ENCODE data around the gene SAMD11.

DNA sequence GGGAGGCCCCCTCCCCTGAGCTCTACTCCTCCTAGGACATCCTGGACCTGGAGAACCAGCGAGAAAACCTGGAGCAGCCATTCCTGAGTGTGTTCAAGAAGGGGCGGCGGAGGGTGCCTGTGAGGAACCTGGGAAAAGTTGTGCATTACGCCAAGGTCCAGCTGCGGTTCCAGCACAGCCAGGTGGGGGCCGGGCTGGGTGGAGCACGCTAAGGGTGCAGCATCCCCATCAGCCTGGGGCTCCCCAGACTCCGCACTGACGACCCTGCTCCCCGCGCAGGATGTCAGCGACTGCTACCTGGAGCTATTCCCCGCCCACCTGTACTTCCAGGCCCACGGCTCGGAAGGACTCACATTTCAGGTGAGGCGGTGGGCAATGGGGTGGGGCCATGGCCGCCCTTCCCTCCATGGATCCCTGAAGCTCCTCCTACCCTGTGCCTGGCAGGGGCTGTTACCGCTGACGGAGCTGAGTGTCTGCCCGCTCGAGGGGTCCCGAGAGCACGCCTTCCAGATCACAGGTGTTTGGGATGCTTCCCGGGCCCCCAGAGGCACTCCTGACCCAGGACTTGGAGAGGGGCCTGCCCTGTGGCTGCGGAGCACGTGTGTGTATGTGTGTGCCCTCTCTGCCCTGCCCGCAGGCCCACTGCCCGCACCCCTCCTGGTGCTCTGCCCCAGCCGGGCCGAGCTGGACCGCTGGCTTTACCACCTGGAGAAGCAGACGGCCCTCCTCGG, 46.7 kb downstream of the SAMD11 start:
- TF ChIP-seq POLR2AphosphoS5 (IDR thresholded peaks at IDR 0.05) = no peak
- TF ChIP-seq, protein P1, sequence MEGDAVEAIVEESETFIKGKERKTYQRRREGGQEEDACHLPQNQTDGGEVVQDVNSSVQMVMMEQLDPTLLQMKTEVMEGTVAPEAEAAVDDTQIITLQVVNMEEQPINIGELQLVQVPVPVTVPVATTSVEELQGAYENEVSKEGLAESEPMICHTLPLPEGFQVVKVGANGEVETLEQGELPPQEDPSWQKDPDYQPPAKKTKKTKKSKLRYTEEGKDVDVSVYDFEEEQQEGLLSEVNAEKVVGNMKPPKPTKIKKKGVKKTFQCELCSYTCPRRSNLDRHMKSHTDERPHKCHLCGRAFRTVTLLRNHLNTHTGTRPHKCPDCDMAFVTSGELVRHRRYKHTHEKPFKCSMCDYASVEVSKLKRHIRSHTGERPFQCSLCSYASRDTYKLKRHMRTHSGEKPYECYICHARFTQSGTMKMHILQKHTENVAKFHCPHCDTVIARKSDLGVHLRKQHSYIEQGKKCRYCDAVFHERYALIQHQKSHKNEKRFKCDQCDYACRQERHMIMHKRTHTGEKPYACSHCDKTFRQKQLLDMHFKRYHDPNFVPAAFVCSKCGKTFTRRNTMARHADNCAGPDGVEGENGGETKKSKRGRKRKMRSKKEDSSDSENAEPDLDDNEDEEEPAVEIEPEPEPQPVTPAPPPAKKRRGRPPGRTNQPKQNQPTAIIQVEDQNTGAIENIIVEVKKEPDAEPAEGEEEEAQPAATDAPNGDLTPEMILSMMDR (IDR thresholded peaks at IDR 0.05 in 8 of 11, conservative IDR thresholded peaks at IDR 0.05 in 3 of 11) = no peak
- no peak for TF ChIP-seq POLR2A (IDR thresholded peaks at IDR 0.05)

All from spleen (tissue), 7 donors.